ENCODE results near the gene SEMA3A.

Gene SEMA3A

GRCh38 chr7:83937930-83938329 is 256.7 kb downstream of the SEMA3A start:
- H3K4me1 ChIP-seq (ENCODE audit: control insufficient read depth, insufficient read depth, low read length): no peaks in the 10 kb centered on the region
- no peak overlapping the region for H3K27ac ChIP-seq (ENCODE audit: low read length)
- no peak overlapping the region for H3K4me3 ChIP-seq (ENCODE audit: low read length in 2 of 2)
- no peak overlapping the region for H3K9ac ChIP-seq (ENCODE audit: low read length in 2 of 2)
- H3K9me3 ChIP-seq (ENCODE audit: control insufficient read depth in 2 of 2, low read length in 2 of 2): no peaks in the 10 kb centered on the region
- H3K36me3 ChIP-seq (ENCODE audit: control insufficient read depth in 2 of 2, insufficient read depth in 2 of 2, low read length in 2 of 2): no peaks in the 10 kb centered on the region
- no peaks in the 10 kb centered on the region for H3K27me3 ChIP-seq (ENCODE audit: control insufficient read depth in 1 of 2, insufficient read depth in 2 of 2, low read length in 2 of 2)

- no peaks in the 10 kb centered on the region for H3K9me3 ChIP-seq (ENCODE audit: control insufficient read depth in 2 of 2, low read length in 2 of 2)
- no peaks in the 10 kb centered on the region for H3K4me1 ChIP-seq (ENCODE audit: control insufficient read depth, insufficient read depth, low read length)
- H3K27ac ChIP-seq (ENCODE audit: low read length): no peak overlapping the region
- H3K4me3 ChIP-seq (ENCODE audit: low read length in 2 of 2): no peak overlapping the region
- H3K9ac ChIP-seq (ENCODE audit: low read length in 2 of 2): no peak overlapping the region
- H3K27me3 ChIP-seq (ENCODE audit: control insufficient read depth in 1 of 2, insufficient read depth in 2 of 2, low read length in 2 of 2): no peaks in the 10 kb centered on the region
- no peaks in the 10 kb centered on the region for H3K36me3 ChIP-seq (ENCODE audit: control insufficient read depth in 2 of 2, insufficient read depth in 2 of 2, low read length in 2 of 2)
These were observed 258.4 kb downstream of the SEMA3A start for GRCh38 chr7:83936056-83936708.

DNA sequence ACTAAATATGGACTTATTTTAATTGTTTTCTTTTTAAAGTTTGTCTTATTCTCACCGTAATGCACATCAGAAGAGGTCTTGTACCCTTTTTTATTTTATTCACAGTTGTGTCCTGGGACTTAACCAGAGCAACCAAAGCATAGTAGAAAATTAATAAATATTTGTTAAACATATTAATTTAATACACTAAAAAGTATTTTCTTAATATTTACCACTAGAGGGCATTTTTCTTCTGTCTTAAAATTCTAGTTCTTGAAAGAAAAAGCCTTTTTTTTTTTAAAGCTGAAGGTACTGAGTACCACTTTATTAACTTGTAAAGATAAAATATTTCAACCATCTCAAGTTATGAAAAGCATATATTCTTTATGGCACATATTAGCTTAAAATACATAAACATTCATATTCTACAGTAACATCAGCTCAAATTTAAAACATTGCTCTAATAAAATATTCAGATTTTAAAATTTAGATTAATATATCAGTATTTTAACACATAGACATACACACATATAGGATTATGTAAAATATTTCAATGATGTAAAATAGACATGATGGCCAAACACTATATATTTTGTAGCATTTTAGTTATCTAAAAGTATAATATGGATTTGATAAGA is 260.4 kb downstream of the SEMA3A start:
- Histone ChIP-seq H3K27me3 (ENCODE audit: control insufficient read depth in 1 of 2, insufficient read depth in 2 of 2, low read length in 2 of 2) (no peaks in the 10 kb centered on the region), H3K36me3 (ENCODE audit: control insufficient read depth in 2 of 2, insufficient read depth in 2 of 2, low read length in 2 of 2) (no peaks in the 10 kb centered on the region), H3K9ac (ENCODE audit: low read length in 2 of 2) (no peak overlapping the region), H3K9me3 (ENCODE audit: control insufficient read depth in 2 of 2, low read length in 2 of 2) (no peaks in the 10 kb centered on the region), H3K27ac (ENCODE audit: low read length) (no peak overlapping the region), H3K4me1 (ENCODE audit: control insufficient read depth, insufficient read depth, low read length) (no peaks in the 10 kb centered on the region), H3K4me3 (ENCODE audit: low read length in 2 of 2) (no peak overlapping the region)

DNA sequence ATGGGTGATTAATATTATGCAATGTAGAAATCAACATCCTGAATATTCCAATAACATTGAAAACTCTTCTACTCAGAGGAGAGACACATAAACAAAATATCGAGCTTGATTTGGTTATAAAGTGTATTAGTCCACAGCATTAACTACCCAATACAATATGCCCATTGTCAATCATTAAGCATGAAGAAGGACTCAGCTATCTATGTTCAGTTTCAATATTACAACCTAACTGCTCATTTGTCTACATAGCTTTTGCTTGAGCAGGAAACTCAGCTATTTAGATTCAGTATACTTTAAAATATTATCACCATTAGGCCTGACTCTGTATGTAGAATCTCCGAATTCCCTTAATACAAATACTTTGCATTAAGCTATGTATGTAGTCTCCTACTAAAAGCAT is 262.6 kb downstream of the SEMA3A start:
- Histone ChIP-seq H3K27me3 (ENCODE audit: control insufficient read depth in 1 of 2, insufficient read depth in 2 of 2, low read length in 2 of 2) (no peaks in the 10 kb centered on the region), H3K36me3 (ENCODE audit: control insufficient read depth in 2 of 2, insufficient read depth in 2 of 2, low read length in 2 of 2) (no peaks in the 10 kb centered on the region), H3K9ac (ENCODE audit: low read length in 2 of 2) (no peak overlapping the region), H3K4me1 (ENCODE audit: control insufficient read depth, insufficient read depth, low read length) (no peaks in the 10 kb centered on the region), H3K27ac (ENCODE audit: low read length) (no peak overlapping the region), H3K9me3 (ENCODE audit: control insufficient read depth in 2 of 2, low read length in 2 of 2) (no peaks in the 10 kb centered on the region), H3K4me3 (ENCODE audit: low read length in 2 of 2) (no peak overlapping the region)

DNA sequence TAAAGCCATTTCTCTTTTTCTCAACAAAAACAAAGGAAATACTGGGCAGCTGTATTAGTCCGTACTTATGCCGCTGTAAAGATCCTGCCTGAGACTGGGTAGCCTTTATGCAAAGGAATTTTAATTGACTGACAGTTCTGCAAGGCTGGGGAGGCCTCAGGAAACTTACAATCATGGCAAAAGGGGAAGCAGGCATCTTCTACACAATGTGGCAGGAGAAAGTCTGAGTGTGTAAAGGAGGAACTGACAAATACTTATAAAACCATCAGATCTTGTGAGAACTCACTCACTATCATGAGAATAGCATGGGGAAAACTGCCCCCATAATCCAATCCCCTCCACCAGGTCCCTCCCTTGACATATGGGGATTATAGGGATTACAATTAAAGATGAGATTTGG is 264.3 kb downstream of the SEMA3A start:
- Histone ChIP-seq H3K27me3 (ENCODE audit: control insufficient read depth in 1 of 2, insufficient read depth in 2 of 2, low read length in 2 of 2) (no peaks in the 10 kb centered on the region), H3K9ac (ENCODE audit: low read length in 2 of 2) (no peak overlapping the region), H3K4me1 (ENCODE audit: control insufficient read depth, insufficient read depth, low read length) (no peaks in the 10 kb centered on the region), H3K4me3 (ENCODE audit: low read length in 2 of 2) (no peak overlapping the region), H3K36me3 (ENCODE audit: control insufficient read depth in 2 of 2, insufficient read depth in 2 of 2, low read length in 2 of 2) (no peaks in the 10 kb centered on the region), H3K27ac (ENCODE audit: low read length) (no peak overlapping the region), H3K9me3 (ENCODE audit: control insufficient read depth in 2 of 2, low read length in 2 of 2) (no peaks in the 10 kb centered on the region)

DNA sequence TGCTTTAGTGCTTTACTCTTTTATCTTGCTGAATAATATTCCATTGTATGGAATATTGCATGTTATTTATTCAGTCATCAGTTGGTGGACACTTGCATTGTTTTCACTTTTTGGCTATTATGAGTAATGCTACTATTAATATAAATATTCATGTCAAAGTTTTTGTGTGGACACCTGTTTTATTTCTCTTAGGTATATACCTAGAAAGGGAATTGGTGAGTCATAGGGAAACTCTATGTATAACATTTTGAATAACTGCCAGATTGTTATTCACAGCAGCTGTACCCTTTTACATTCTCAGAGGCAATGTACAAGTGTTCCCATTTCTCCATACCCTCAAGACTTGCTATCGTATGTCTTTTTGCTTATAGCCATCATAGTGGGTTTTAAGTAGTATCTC is 268.7 kb downstream of the SEMA3A start:
- H3K36me3 ChIP-seq (ENCODE audit: control insufficient read depth in 2 of 2, insufficient read depth in 2 of 2, low read length in 2 of 2): no peaks in the 10 kb centered on the region
- no peak overlapping the region for H3K27ac ChIP-seq (ENCODE audit: low read length)
- H3K9me3 ChIP-seq (ENCODE audit: control insufficient read depth in 2 of 2, low read length in 2 of 2): no peaks in the 10 kb centered on the region
- no peak overlapping the region for H3K4me3 ChIP-seq (ENCODE audit: low read length in 2 of 2)
- H3K27me3 ChIP-seq (ENCODE audit: control insufficient read depth in 1 of 2, insufficient read depth in 2 of 2, low read length in 2 of 2): no peaks in the 10 kb centered on the region
- H3K9ac ChIP-seq (ENCODE audit: low read length in 2 of 2): no peak overlapping the region
- H3K4me1 ChIP-seq (ENCODE audit: control insufficient read depth, insufficient read depth, low read length): no peaks in the 10 kb centered on the region

DNA sequence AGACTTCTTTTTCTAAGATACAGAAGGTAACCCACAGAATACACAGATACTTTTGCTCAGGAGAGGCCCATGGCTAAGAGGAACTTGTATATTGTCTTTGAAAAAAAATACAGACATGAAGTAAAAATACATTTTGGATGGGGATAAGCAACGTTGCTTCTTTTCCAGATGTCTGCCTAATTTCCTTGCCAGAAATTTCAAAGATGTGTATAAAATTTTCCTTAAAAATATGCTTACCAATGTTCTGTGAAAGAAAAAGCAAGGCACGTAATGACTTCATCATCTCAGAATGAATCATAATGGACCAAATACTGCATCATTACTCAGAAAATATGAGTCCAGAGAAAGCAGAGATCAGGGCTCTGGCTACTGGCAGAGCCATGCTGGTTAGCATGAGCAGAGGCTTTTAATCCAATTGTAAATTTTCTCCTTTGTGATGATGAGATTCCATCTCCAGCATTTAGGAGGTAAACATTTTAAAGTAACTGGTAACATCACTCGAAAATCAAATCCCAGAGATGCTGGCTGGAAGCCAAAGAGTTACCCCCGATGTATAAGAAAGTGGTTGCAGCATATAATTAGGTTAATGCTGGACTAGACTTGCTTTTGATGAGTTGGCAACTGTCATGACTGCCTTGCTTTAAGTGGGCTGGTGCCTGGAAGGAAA is 272.5 kb downstream of the SEMA3A start:
- Histone ChIP-seq H3K27ac (ENCODE audit: low read length) (no peak overlapping the region), H3K4me1 (ENCODE audit: control insufficient read depth, insufficient read depth, low read length) (no peaks in the 10 kb centered on the region), H3K4me3 (ENCODE audit: low read length in 2 of 2) (no peak overlapping the region), H3K36me3 (ENCODE audit: control insufficient read depth in 2 of 2, insufficient read depth in 2 of 2, low read length in 2 of 2) (no peaks in the 10 kb centered on the region), H3K9me3 (ENCODE audit: control insufficient read depth in 2 of 2, low read length in 2 of 2) (no peaks in the 10 kb centered on the region), H3K27me3 (ENCODE audit: control insufficient read depth in 1 of 2, insufficient read depth in 2 of 2, low read length in 2 of 2) (no peaks in the 10 kb centered on the region), H3K9ac (ENCODE audit: low read length in 2 of 2) (no peak overlapping the region)

DNA sequence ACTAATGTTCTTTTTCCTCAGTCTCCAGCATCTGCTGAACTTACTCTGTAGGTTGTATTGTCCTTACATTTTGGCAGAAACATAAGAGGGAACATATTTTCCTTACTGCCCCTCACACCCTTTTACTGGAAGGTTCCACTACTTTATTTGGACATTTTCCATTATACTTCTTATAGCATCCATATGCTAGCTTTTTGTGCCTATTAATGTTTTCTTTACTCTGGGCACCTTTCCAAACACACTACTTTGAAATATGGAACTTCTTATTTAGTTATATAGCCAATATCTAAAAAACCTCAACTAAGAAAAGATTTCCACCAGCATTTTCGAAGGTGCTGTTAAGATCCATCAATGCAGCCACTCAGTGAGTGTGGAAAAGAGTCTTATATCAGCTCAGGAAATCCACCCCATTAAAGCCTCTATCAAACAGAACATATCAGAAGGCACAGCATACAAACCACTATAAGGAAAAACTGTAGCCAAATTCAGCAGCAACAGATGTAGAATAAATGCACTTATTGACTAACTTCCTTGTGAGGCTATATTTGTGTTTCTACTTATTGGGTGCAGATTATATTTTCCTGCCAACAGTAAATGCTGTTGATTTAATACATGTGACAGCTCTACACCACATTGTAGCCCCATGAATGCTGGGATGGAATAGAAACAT is 273.2 kb downstream of the SEMA3A start:
- Histone ChIP-seq H3K4me3 (ENCODE audit: low read length in 2 of 2) (no peak overlapping the region), H3K27ac (ENCODE audit: low read length) (no peak overlapping the region), H3K27me3 (ENCODE audit: control insufficient read depth in 1 of 2, insufficient read depth in 2 of 2, low read length in 2 of 2) (no peaks in the 10 kb centered on the region), H3K36me3 (ENCODE audit: control insufficient read depth in 2 of 2, insufficient read depth in 2 of 2, low read length in 2 of 2) (no peaks in the 10 kb centered on the region), H3K9me3 (ENCODE audit: control insufficient read depth in 2 of 2, low read length in 2 of 2) (no peaks in the 10 kb centered on the region), H3K9ac (ENCODE audit: low read length in 2 of 2) (no peak overlapping the region), H3K4me1 (ENCODE audit: control insufficient read depth, insufficient read depth, low read length) (no peaks in the 10 kb centered on the region)

- no peaks in the 10 kb centered on the region for H3K9me3 ChIP-seq (ENCODE audit: control insufficient read depth in 2 of 2, low read length in 2 of 2)
These were observed 276.4 kb downstream of the SEMA3A start for GRCh38 chr7:83918142-83918541.

GRCh38 chr7:83913174-83913573 is 281.4 kb downstream of the SEMA3A start:
- no peaks in the 10 kb centered on the region for H3K27me3 ChIP-seq (ENCODE audit: control insufficient read depth in 1 of 2, insufficient read depth in 2 of 2, low read length in 2 of 2)
- no peaks in the 10 kb centered on the region for H3K36me3 ChIP-seq (ENCODE audit: control insufficient read depth in 2 of 2, insufficient read depth in 2 of 2, low read length in 2 of 2)
- H3K27ac ChIP-seq (ENCODE audit: low read length): no peak overlapping the region
- H3K4me1 ChIP-seq (ENCODE audit: control insufficient read depth, insufficient read depth, low read length): no peaks in the 10 kb centered on the region
- no peaks in the 10 kb centered on the region for H3K9me3 ChIP-seq (ENCODE audit: control insufficient read depth in 2 of 2, low read length in 2 of 2)
- H3K4me3 ChIP-seq (ENCODE audit: low read length in 2 of 2): no peak overlapping the region
- H3K9ac ChIP-seq (ENCODE audit: low read length in 2 of 2): no peak overlapping the region

More at GRCh38 chr7:83918142-83918541, 276.4 kb downstream of the SEMA3A start:
- H3K4me3 ChIP-seq (ENCODE audit: low read length in 2 of 2): no peak overlapping the region
- H3K36me3 ChIP-seq (ENCODE audit: control insufficient read depth in 2 of 2, insufficient read depth in 2 of 2, low read length in 2 of 2): no peaks in the 10 kb centered on the region
- H3K27ac ChIP-seq (ENCODE audit: low read length): no peak overlapping the region
- no peaks in the 10 kb centered on the region for H3K4me1 ChIP-seq (ENCODE audit: control insufficient read depth, insufficient read depth, low read length)
- H3K27me3 ChIP-seq (ENCODE audit: control insufficient read depth in 1 of 2, insufficient read depth in 2 of 2, low read length in 2 of 2): no peaks in the 10 kb centered on the region
- no peak overlapping the region for H3K9ac ChIP-seq (ENCODE audit: low read length in 2 of 2)

All from stomach smooth muscle (tissue), 2 donors.